Erythroblast (primary cell): ENCODE measurements around the gene CCNY.

Experiments
- GATA1 ChIP-seq: IDR thresholded peaks from 2 replicates; pipeline ENCODE4 v1.6.1; 2011; ENCODE audit warnings: low read depth, mild to moderate bottlenecking, control low read depth, low read length, moderate library complexity
- POLR2A ChIP-seq: IDR thresholded peaks from 2 replicates; pipeline ENCODE4 v1.6.1; 2011; ENCODE audit warnings: mild to moderate bottlenecking, low read length

GRCh38 chr10:35326466-35327235, 9.7 kb upstream of the CCNY start:
- TF ChIP-seq POLR2A (no peak), GATA1 (no peak)
